Right cardiac atrium (tissue), 5 donors: ENCODE results near the gene NSUN4. TPM values are rescaled to one million over a fixed set of nuclear protein-coding genes. Genes with fewer than 3 reads are reported as not detected.
"Not testable (repeated sequence)": the region's sequence is repeated elsewhere in the genome, so short reads cannot be mapped to it uniquely, and the experiment has no call there.

Experiments
- ATAC-seq, 2 donors: fragments of 200-7000 bp; cut with Tn5 transposase; one replicate each; pipeline versions ENCODE4 v1.8.0 to v1.9.1; 2020; ENCODE audit warnings: moderate library complexity in 2 of 2, mild to moderate bottlenecking in 1 of 2
- DNase-seq, 3 donors: peaks; one replicate each; pipeline ENCODE4 v3.0.0-alpha.2; 2020
- H3K27ac ChIP-seq: one replicate; pipeline ENCODE4 v1.5.1; 2013; ENCODE audit warnings: mild to moderate bottlenecking, low read length, control low read depth, moderate library complexity
- H3K27me3 ChIP-seq: one replicate; pipeline ENCODE4 v1.6.1; 2013; ENCODE audit not compliant: control insufficient read depth, insufficient read depth
- H3K4me1 ChIP-seq: one replicate; pipeline ENCODE4 v1.6.1; 2013; ENCODE audit warnings: low read length; ENCODE audit not compliant: control insufficient read depth, insufficient read depth
- H3K4me3 ChIP-seq: one replicate; pipeline ENCODE4 v1.5.1; 2013; ENCODE audit warnings: low read length, control low read depth
- H3K9me3 ChIP-seq: one replicate; pipeline ENCODE4 v1.6.1; 2013; ENCODE audit warnings: low read length; ENCODE audit not compliant: control insufficient read depth
- WGBS: extraction: QIAGEN DNeasy Blood & Tissue Kit; methylation state at CpG from one replicate; pipeline ENCODE4 v1.1.7; 2013; 5-methylcytosine and 5-hydroxymethylcytosine counted together
- intact Hi-C, 4 donors: fragments of 100-400 bp; cut with DNase I; formaldehyde crosslinking; loops; one replicate each; pipeline versions ENCODE4 v1.11.0 to v1.14.0; 2022 to 2023
- polyA plus RNA-seq: library from polyadenylated mRNA; stranded (reverse); fragments of 200-250 nt; gene quantifications from one replicate; pipeline ENCODE4 v1.2.3, GENCODE V29; 2013
- total RNA-seq, 4 donors: library from RNA; stranded (reverse); fragmentation: NEBNext Ultra II Directional; extraction: Animal tissue kit (Norgen Biotek cat#: 25700); gene quantifications; one replicate each; pipeline ENCODE4 v1.2.1, GENCODE V29; 2021
- donor health status: healthy with polysubstance abuse.
- donor health status: DM: no; HTN: yes; CAD: no.
- donor health status: DM: no; HTN: no; CAD: no.
- donor health status: DM: no; HTN: yes; CAD: no; lungs with severe emphysema.
- donor health status: DM: yes; HTN: yes; CAD: no.

The NSUN4 gene
- total and polyA plus RNA-seq, 5 donors: 10.6 to 18.7 (median 13.0) TPM

DNA sequence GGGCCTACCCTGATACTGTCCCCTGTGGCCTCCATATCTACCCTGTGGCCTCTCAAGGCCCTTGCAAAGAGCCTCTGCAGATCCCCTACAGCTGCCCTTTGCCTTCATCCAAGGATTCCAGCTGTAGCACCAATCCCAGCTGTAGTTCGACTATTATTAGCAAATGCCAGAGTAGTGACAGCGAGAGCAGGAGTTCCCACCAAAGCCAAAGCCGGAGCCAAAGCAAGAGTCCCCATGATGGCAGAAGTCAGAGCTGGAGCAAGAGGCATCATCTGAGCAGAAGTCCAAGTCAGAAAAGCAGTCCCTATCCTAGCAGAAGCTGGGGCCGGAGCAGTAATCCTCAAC, 2.7 kb downstream of the NSUN4 start:
- intact Hi-C loops: loop anchor here in 1 of 4 donors (5.0 to 10.0 kb wide), 2 partner anchors 41 to 99 kb away; partner anchors contain the start of genes LRRC41, RAD54L and UQCRH
- Histone ChIP-seq H3K9me3 (no peaks in the 10 kb centered on the region), H3K27ac (peak overlapping the region; percentile 42), H3K27me3 (no peaks in the 10 kb centered on the region), H3K4me3 (no peak overlapping the region), H3K4me1 (no peaks in the 10 kb centered on the region)
- ATAC-seq (no peak), DNase-seq (no peak)
- WGBS: 68% methylated on average over 4 of the region's 4 CpGs

DNA sequence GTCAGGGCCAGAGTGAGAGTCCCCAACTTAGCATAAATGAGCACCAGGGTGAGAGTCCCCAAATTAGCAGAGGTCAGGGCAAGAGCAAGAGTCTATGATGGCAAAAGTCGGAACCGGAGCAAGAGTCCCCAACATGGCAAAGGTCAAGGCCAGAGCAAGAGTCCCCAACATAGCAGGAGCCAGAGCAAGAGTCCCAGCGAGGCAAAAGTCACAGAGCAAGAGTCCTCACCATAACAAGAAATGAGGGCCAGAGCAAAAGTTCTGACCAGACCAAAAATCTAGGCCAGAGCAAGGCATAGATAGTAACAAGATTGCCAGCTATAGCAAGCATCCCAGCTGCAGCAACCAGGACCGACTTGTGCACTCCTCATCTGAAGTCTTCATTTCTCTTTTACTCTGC, 3.1 kb downstream of the NSUN4 start:
- no peak overlapping the region for H3K4me3 ChIP-seq
- intact Hi-C loops: loop anchor here in 1 of 4 donors (5.0 to 10.0 kb wide), 2 partner anchors 41 to 99 kb away; partner anchors contain the start of genes LRRC41, RAD54L and UQCRH
- no peaks in the 10 kb centered on the region for H3K27me3 ChIP-seq
- DNase-seq (no peak), ATAC-seq (no peak)
- no peak overlapping the region for H3K27ac ChIP-seq
- H3K9me3 ChIP-seq: no peaks in the 10 kb centered on the region
- no peaks in the 10 kb centered on the region for H3K4me1 ChIP-seq
- 91% methylated on average over 4 of the region's 4 CpGs for WGBS

DNA sequence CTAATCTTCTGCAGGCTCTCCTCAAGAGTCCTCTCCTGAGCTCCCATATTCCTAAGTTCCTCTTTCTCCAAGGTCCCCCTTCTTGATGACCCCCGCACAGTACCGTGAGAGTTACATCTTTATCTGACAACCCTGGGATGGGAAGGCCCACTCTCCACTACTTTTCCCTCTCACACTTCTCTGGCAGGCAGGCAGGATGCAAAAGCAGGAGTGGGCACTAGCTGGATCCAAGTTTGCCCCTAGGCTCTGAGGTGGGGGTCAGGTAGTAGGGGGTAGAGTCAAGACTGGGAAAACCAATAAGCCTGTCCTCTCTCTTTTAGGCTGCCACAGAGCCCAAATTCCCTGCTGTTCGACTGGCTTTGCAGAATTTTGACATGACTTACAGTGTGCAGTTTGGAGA, 3.9 kb downstream of the NSUN4 start:
- Histone ChIP-seq H3K4me1 (no peaks in the 10 kb centered on the region), H3K27me3 (no peaks in the 10 kb centered on the region), H3K9me3 (no peaks in the 10 kb centered on the region), H3K27ac (no peak overlapping the region), H3K4me3 (no peak overlapping the region)
- ATAC-seq: no peak
- DNase-seq: no peak
- 80% methylated on average over 3 of the region's 3 CpGs for WGBS
- intact Hi-C loops: loop anchor here in 1 of 4 donors (5.0 to 10.0 kb wide), 2 partner anchors 42 to 100 kb away; partner anchors contain the start of genes LRRC41, RAD54L and UQCRH

DNA sequence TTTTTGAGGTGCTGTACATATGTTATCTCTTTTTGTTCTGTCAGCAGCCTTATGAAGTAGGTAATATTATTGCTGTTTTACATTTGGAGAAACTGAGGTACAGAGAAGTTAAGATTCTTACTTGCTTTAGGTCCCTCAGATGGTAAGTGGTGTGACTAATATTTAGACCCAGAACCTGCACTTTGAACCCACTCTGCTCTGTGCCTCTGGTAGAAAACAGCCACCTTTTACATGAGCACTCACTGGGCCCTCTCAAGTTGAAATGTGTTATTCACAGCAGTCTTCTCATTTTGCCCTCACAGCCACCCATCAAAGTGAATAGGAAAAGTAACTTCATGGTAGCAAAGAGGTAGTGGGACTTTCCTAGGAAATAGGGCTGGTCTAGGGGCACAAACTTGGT, 4.7 kb downstream of the NSUN4 start:
- Histone ChIP-seq H3K4me3 (no peak overlapping the region), H3K4me1 (no peaks in the 10 kb centered on the region), H3K27me3 (no peaks in the 10 kb centered on the region), H3K27ac (no peak overlapping the region), H3K9me3 (no peaks in the 10 kb centered on the region)
- intact Hi-C loops: loop anchor here in 1 of 4 donors (10.0 kb wide), 1 partner anchor 100 kb away; the partner anchor contains the start of gene RAD54L
- no peak for DNase-seq
- ATAC-seq: no peak

DNA sequence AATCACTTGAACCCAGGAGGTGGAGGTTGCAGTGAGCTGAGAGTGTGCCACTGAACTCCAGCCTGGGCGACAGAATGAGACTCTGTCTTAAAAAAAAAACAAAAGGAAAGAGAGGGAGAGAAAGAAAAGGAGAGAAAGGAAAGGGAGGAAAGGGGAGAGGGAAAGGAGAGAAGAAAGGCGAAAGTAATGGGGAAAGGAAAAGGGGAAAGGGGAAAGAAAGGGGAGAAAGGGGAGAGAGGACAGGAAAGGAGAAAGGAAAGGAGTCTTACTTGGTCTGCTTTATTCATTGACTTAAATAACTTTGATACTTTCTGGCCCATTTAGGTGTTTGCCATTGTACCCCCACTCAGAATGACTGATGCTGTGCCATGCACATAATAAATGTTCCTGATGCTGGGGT, 11.8 kb downstream of the NSUN4 start:
- DNase-seq (no peak), ATAC-seq (no peak)
- no peak overlapping the region for H3K4me3 ChIP-seq
- intact Hi-C loops: no loop called here
- H3K4me1 ChIP-seq: no peaks in the 10 kb centered on the region
- H3K27me3 ChIP-seq: no peaks in the 10 kb centered on the region
- H3K9me3 ChIP-seq: no peaks in the 10 kb centered on the region
- WGBS: 85% methylated on average over 2 of the region's 2 CpGs
- no peak overlapping the region for H3K27ac ChIP-seq

- WGBS: 84% methylated on average over 5 of the region's 5 CpGs
- ATAC-seq, H3K27ac ChIP-seq, intact Hi-C loops, H3K27me3 ChIP-seq, H3K4me1 ChIP-seq, DNase-seq, H3K9me3 ChIP-seq, H3K4me3 ChIP-seq: not testable (repeated sequence)
Observed at GRCh38 chr1:46355920-46356319, 15.3 kb downstream of the NSUN4 start.

DNA sequence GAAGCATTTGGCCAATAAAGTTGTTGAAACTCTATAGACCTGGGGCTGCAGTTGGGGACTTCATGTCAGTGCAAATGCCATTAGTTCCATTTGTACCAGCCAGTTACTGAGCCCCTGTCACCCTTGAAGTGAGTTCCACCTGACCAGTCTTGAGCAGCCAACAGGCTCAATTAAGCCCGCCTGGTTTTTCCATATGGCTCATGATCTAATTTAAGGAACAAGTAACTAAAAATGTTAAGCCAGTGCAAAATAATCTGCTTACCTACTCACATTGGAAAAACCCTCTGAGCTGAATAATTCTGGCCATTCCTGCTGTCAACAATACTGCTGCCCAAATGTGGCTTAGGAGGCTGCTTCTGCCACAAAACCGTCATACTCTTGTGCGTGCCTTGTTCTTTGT, 21.6 kb downstream of the NSUN4 start:
- Histone ChIP-seq H3K9me3 (no peaks in the 10 kb centered on the region), H3K27ac (no peak overlapping the region), H3K4me3 (no peak overlapping the region), H3K27me3 (no peaks in the 10 kb centered on the region), H3K4me1 (no peaks in the 10 kb centered on the region)
- intact Hi-C loops: no loop called here
- DNase-seq: no peak
- no peak for ATAC-seq
- WGBS: 93% methylated on average over 3 of the region's 3 CpGs

GRCh38 chr1:46363121-46363520, 22.5 kb downstream of the NSUN4 start:
- Histone ChIP-seq H3K4me1 (no peaks in the 10 kb centered on the region), H3K27me3 (no peaks in the 10 kb centered on the region), H3K9me3 (no peaks in the 10 kb centered on the region), H3K27ac (no peak overlapping the region), H3K4me3 (no peak overlapping the region)
- DNase-seq (no peak), ATAC-seq (no peak)
- intact Hi-C loops: no loop called here
- WGBS: 97% methylated on average over 5 of the region's 5 CpGs

DNA sequence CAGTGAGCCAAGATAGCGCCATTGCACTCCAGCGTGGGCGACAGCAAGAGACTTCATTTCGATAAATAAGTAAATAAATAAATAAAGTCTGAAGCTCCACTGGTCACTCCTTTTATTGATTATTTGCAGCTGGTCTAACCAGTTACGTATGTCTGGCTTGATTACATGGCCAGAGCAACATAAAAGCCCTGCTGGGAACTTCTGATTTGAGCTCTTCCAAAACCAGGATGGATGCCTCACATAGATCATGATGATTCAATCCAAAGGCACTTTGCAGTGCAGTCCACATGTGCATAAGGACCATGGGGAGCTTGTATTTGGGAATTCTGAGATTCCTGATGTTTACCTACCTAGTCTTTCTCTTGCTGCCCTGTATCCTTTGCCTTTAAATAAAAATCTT, 24.0 kb downstream of the NSUN4 start:
- DNase-seq (no peak), ATAC-seq (no peak)
- no peak overlapping the region for H3K4me3 ChIP-seq
- no peaks in the 10 kb centered on the region for H3K27me3 ChIP-seq
- no peaks in the 10 kb centered on the region for H3K4me1 ChIP-seq
- no peak overlapping the region for H3K27ac ChIP-seq
- H3K9me3 ChIP-seq: no peaks in the 10 kb centered on the region
- intact Hi-C loops: no loop called here
- WGBS: 87% methylated on average over 5 of the region's 5 CpGs

DNA sequence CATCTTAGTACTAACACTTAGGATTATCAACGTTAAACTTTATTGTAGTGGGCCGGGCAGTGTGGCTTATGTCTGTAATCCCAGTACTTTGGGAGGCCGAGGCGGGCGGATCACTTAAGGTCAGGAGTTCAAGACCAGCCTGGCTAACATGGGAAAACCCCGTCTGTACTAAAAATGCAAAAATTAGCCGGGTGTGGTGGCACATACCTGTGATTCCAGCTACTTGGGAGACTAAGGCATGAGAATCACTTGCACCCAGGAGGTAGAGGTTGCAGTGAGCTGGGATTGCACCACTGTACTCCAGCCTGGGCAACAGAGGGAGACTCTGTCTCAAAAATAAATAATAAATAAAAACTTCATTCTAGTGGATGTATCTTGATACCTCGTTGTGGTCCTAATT, 25.2 kb downstream of the NSUN4 start:
- ATAC-seq, H3K4me1 ChIP-seq, H3K9me3 ChIP-seq, H3K27ac ChIP-seq, H3K27me3 ChIP-seq, intact Hi-C loops, DNase-seq, H3K4me3 ChIP-seq: not testable (repeated sequence)
- WGBS: 95% methylated on average over 8 of the region's 8 CpGs

DNA sequence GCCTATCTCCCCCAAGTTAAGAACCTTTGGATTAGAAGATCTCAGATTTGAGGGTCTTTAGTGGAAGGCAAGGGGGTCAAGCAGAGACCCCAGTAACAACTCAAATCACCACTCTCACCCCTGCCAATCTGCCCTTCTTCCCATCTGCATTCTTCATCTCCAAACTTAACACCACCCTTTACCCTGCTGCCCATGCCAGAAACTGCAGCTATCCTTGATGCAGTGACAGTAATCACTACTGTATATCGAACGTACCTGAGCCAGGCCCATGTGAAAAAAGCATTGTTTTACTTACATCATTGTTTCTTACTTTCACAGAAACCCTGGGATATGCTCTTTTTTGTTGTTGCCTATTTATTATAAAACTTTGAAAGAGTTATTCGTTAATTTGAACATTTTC, 26.5 kb downstream of the NSUN4 start:
- DNase-seq (no peak), ATAC-seq (no peak)
- no peak overlapping the region for H3K4me3 ChIP-seq
- H3K9me3 ChIP-seq: no peaks in the 10 kb centered on the region
- H3K27me3 ChIP-seq: no peaks in the 10 kb centered on the region
- no peak overlapping the region for H3K27ac ChIP-seq
- intact Hi-C loops: no loop called here
- no peaks in the 10 kb centered on the region for H3K4me1 ChIP-seq
- 85% methylated on average over 3 of the region's 3 CpGs for WGBS

GRCh38 chr1:46367701-46368100, 27.1 kb downstream of the NSUN4 start:
- H3K4me1 ChIP-seq, H3K27ac ChIP-seq, H3K4me3 ChIP-seq, H3K27me3 ChIP-seq, ATAC-seq, intact Hi-C loops, DNase-seq, H3K9me3 ChIP-seq: not testable (repeated sequence)
- WGBS: 96% methylated on average over 8 of the region's 8 CpGs
